ENCODE data around the gene ETS2.

DNA sequence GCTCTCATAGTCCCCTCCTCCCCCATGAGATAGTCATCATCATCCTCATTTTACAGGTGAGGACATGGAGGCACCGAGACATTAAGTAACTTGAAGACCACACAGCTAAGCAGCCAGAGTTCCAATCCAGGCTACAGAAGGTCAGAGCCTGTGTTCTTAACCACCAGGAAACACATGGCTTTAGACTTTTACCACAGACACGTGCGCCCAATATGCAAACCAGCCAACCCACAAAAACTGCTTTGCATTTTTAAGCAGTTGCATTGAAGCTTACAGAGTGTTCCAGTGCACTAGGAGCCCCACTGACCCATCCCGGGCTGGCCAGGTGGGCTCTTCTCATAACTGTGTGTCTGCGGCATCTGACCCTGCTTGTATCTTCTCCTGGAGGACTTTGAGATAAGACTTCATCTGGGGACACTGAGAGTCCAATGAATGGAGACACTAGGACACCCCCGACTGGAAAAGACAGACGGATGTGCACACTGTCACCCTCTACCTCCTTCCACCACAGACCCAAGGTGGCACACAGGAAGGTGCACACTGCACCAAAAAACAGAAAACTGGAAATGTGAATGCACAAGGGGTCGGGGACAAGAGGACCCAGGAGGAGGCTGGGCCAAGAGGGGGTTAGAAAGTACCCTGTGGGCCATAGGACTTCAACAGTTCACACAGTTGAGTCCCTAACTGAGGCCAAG lies 56.4 kb downstream of the ETS2 start:
- TF ChIP-seq, protein P1, sequence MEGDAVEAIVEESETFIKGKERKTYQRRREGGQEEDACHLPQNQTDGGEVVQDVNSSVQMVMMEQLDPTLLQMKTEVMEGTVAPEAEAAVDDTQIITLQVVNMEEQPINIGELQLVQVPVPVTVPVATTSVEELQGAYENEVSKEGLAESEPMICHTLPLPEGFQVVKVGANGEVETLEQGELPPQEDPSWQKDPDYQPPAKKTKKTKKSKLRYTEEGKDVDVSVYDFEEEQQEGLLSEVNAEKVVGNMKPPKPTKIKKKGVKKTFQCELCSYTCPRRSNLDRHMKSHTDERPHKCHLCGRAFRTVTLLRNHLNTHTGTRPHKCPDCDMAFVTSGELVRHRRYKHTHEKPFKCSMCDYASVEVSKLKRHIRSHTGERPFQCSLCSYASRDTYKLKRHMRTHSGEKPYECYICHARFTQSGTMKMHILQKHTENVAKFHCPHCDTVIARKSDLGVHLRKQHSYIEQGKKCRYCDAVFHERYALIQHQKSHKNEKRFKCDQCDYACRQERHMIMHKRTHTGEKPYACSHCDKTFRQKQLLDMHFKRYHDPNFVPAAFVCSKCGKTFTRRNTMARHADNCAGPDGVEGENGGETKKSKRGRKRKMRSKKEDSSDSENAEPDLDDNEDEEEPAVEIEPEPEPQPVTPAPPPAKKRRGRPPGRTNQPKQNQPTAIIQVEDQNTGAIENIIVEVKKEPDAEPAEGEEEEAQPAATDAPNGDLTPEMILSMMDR (conservative IDR thresholded peaks at IDR 0.05; ENCODE audit: low read depth, low read length) = no peak
- no peak for TF ChIP-seq EZH2 (IDR thresholded peaks at IDR 0.05; ENCODE audit: low read length, unreplicated experiment)
